Ovary (tissue), 9 donors: ENCODE data around the gene CXCR4. TPM values are rescaled to one million over a fixed set of nuclear protein-coding genes. Genes with fewer than 3 reads are reported as not detected.

Experiments
- DNase-seq, 5 donors: peaks; one replicate each; pipeline ENCODE4 v3.0.0-alpha.2; 2019 to 2020
- H3K27ac ChIP-seq, 2 donors: fragments of 200-600 bp; one replicate each; pipeline versions ENCODE4 v1.5.1 to v1.8.0; 2019 to 2022
- H3K27me3 ChIP-seq: fragments of 200-600 bp; one replicate; pipeline ENCODE4 v1.8.0; 2022
- H3K36me3 ChIP-seq: fragments of 200-600 bp; sonication (generic); one replicate; pipeline ENCODE4 v1.5.1; 2019
- H3K4me1 ChIP-seq: one replicate; pipeline ENCODE4 v1.8.1; 2013; ENCODE audit warnings: mild to moderate bottlenecking, moderate library complexity; ENCODE audit not compliant: insufficient read depth
- H3K4me3 ChIP-seq: fragments of 200-600 bp; sonication (generic); one replicate; pipeline ENCODE4 v1.5.1; 2017
- H3K9me3 ChIP-seq, 2 donors: fragments of 200-600 bp in 1 of 2; sonication (generic) in 1 of 2; one replicate each; pipeline versions ENCODE4 v1.5.1 to v1.8.1; 2013 to 2019; ENCODE audit warnings: mild to moderate bottlenecking in 1 of 2, moderate library complexity in 1 of 2
- EP300 ChIP-seq: sonication (generic); formaldehyde crosslinking; IDR thresholded peaks from one replicate; pipeline ENCODE4 v1.6.1; 2017; ENCODE audit warnings: antibody characterized with exemption
- POLR2A ChIP-seq: fragments of 450-650 bp; IDR thresholded peaks from one replicate; pipeline ENCODE4 v1.6.1; 2017; ENCODE audit warnings: antibody characterized with exemption, mild to moderate bottlenecking, moderate library complexity
- WGBS, 3 donors: extraction: QIAGEN DNeasy Blood & Tissue Kit in 1 of 3; methylation state at CpG; one replicate each; pipeline versions ENCODE4 v1.1.5 to v1.1.7; 2013 to 2017; 5-methylcytosine and 5-hydroxymethylcytosine counted together
- intact Hi-C, 4 donors: fragments of 100-400 bp; cut with DNase I; formaldehyde crosslinking; loops; one replicate each; pipeline versions ENCODE4 v1.11.0 to v1.15.1; 2022 to 2023
- polyA plus RNA-seq, 2 donors: library from polyadenylated mRNA; stranded (reverse); fragments of 200-250 nt in 1 of 2; fragments of 350-450 nt in 1 of 2; fragmentation: Illumina TruSeq in 1 of 2; extraction: RNeasy Lipid Tissue Mini Kit (QIAGEN cat#74804) in 1 of 2; gene quantifications; one replicate each; pipeline ENCODE4 v1.2.3, GENCODE V29; 2013 to 2014
- total RNA-seq, 7 donors: library from RNA; depleted of rRNA in 2 of 7; stranded (reverse); fragments of >200 nt in 2 of 7; fragmentation: NEBNext Ultra II Directional in 3 of 7; extraction: Animal tissue kit (Norgen Biotek cat#: 25700) in 3 of 7; gene quantifications; one replicate each; pipeline versions ENCODE4 v1.1.0 to v1.2.4, GENCODE V29; 2016 to 2023
- TF ChIP-seq, protein P1 (sequence below), 3 donors: fragments of 450-650 bp in 2 of 3; fragments of 200-600 bp in 1 of 3; IDR thresholded peaks; one replicate each; pipeline versions ENCODE4 v1.5.1 to v1.8.0; 2016 to 2022; ENCODE audit warnings: antibody characterized with exemption in 3 of 3, mild to moderate bottlenecking in 1 of 3
- donor health status: DM: no; HTN: no; CAD: no; lungs with moderate emphysema.
- donor health status: DM: no; HTN: no; CAD: no.
- donor health status: Bipolar disorder and iron deficiency.
- donor health status: DM: yes; HTN: yes; CAD: no.
- donor health status: DM: no; HTN: no; CAD: no.
- donor health status: DM: yes; HTN: yes; CAD: no.

Gene CXCR4
- total and polyA plus RNA-seq, 9 donors = 2.7 to 33.0 (median 8.9) TPM

- Histone ChIP-seq H3K4me1 (peaks cover 4% of the 10 kb centered on the region), H3K27ac (no peak overlapping the region), H3K9me3 (no peaks in the 10 kb centered on the region), H3K27me3 (no peaks in the 10 kb centered on the region), H3K4me3 (no peak overlapping the region), H3K36me3 (no peaks in the 10 kb centered on the region)
- WGBS, 3 donors = 67 to 71% (median 69%) methylated on average over 6 of the region's 6 CpGs
- intact Hi-C loops = no loop called here
- TF ChIP-seq EP300 = no peak
- TF ChIP-seq, protein P1, sequence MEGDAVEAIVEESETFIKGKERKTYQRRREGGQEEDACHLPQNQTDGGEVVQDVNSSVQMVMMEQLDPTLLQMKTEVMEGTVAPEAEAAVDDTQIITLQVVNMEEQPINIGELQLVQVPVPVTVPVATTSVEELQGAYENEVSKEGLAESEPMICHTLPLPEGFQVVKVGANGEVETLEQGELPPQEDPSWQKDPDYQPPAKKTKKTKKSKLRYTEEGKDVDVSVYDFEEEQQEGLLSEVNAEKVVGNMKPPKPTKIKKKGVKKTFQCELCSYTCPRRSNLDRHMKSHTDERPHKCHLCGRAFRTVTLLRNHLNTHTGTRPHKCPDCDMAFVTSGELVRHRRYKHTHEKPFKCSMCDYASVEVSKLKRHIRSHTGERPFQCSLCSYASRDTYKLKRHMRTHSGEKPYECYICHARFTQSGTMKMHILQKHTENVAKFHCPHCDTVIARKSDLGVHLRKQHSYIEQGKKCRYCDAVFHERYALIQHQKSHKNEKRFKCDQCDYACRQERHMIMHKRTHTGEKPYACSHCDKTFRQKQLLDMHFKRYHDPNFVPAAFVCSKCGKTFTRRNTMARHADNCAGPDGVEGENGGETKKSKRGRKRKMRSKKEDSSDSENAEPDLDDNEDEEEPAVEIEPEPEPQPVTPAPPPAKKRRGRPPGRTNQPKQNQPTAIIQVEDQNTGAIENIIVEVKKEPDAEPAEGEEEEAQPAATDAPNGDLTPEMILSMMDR (IDR thresholded peaks at IDR 0.05) = no peak
- no peak for TF ChIP-seq POLR2A
- no peak for DNase-seq
Measured at GRCh38 chr2:136114382-136114781, 3.6 kb downstream of the CXCR4 start.

GRCh38 chr2:136113209-136113971 is 4.6 kb downstream of the CXCR4 start:
- Histone ChIP-seq H3K4me1 (peaks cover 4% of the 10 kb centered on the region), H3K27ac (no peak overlapping the region), H3K4me3 (no peak overlapping the region), H3K9me3 (no peaks in the 10 kb centered on the region), H3K27me3 (no peaks in the 10 kb centered on the region), H3K36me3 (no peaks in the 10 kb centered on the region)
- TF ChIP-seq POLR2A = no peak
- no peak for TF ChIP-seq EP300
- DNase-seq = no peak
- 57 to 69% (median 64%) methylated on average over 6 of the region's 6 CpGs for WGBS, 3 donors
- intact Hi-C loops = no loop called here

GRCh38 chr2:136112317-136113208 is 5.4 kb downstream of the CXCR4 start:
- no peak for TF ChIP-seq POLR2A
- TF ChIP-seq, protein P1 (IDR thresholded peaks at IDR 0.05) = no peak
- peaks cover 4% of the 10 kb centered on the region for H3K4me1 ChIP-seq
- no peak overlapping the region for H3K4me3 ChIP-seq
- DNase-seq = no peak
- no peaks in the 10 kb centered on the region for H3K9me3 ChIP-seq
- intact Hi-C loops = no loop called here
- WGBS, 3 donors = 23 to 35% (median 34%) methylated on average over 5 of the region's 5 CpGs
- no peaks in the 10 kb centered on the region for H3K36me3 ChIP-seq
- no peaks in the 10 kb centered on the region for H3K27me3 ChIP-seq
- no peak overlapping the region for H3K27ac ChIP-seq

DNA sequence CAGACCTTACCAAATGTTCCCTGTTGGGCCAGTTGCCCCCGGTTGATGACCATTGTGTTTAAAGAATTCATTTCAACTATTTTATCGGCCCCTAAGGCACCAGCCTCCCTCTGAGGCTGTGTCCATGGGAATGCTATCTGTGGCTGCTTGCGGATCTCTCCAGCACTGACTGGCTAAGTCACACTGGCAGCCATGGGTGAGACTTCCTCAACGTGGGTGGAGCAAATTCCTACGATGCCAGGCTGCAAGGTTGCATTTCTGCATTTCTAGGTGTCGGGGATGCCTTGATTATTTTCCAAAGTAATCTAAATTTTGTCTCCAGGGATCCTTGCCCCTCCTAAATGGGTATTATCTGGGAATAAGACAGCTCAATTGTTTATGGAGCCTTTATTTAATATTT is 6.2 kb downstream of the CXCR4 start:
- H3K27ac ChIP-seq = no peak overlapping the region
- intact Hi-C loops = no loop called here
- H3K4me1 ChIP-seq = no peaks in the 10 kb centered on the region
- H3K36me3 ChIP-seq = no peaks in the 10 kb centered on the region
- WGBS, 3 donors = 76 to 84% (median 80%) methylated on average over 6 of the region's 6 CpGs
- H3K9me3 ChIP-seq = no peaks in the 10 kb centered on the region
- no peaks in the 10 kb centered on the region for H3K27me3 ChIP-seq
- TF ChIP-seq, protein P1 (IDR thresholded peaks at IDR 0.05) = no peak
- TF ChIP-seq EP300 (no peak), POLR2A (no peak)
- no peak for DNase-seq
- H3K4me3 ChIP-seq = no peak overlapping the region

- Histone ChIP-seq H3K27ac (no peak overlapping the region), H3K36me3 (no peaks in the 10 kb centered on the region), H3K4me1 (no peaks in the 10 kb centered on the region), H3K4me3 (no peak overlapping the region), H3K27me3 (no peaks in the 10 kb centered on the region), H3K9me3 (no peaks in the 10 kb centered on the region)
- TF ChIP-seq EP300 (no peak), POLR2A (no peak)
- TF ChIP-seq, protein P1 (IDR thresholded peaks at IDR 0.05) = no peak
- no peak for DNase-seq
- 42 to 57% (median 53%) methylated on average over 1 of the region's 1 CpG for WGBS, 3 donors
- intact Hi-C loops = no loop called here
Measured at GRCh38 chr2:136110526-136110925, 7.4 kb downstream of the CXCR4 start.
